Measurements from ENCODE around the gene RARB. TPM values are rescaled to one million over a fixed set of nuclear protein-coding genes. Genes with fewer than 3 reads are reported as not detected.

RARB gene
- total and polyA plus RNA-seq, 9 of the 15 experiments (the other 6 are each of a cell fraction or from before 2014, with no cell fraction given): 0.15 to 1.3 (median 0.27) TPM

DNA sequence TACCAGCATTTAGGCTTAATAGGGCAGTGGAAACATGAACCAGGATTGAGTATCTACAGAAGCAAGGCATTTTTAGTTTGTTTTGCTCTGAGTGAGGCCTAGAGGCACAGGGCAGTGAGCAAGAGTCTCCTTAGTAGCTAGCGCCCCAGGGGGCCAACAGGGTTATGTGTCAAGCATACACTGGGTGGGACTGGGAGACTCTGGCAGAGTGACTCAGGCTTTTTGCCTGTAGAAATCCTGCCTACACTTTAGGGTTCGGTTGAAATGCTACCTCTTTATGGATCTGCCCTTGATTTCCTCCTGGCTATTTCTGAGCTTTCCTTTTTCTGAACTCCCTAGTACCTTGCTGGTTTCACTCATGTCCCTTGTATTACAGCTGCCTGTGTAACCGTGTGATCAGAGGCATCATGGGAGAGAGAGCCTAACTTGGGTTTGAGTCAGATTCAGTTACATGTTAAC, 164.5 kb downstream of the RARB start (continued):
- no peak for TF ChIP-seq E2F6 (IDR thresholded peaks at IDR 0.05; ENCODE audit: borderline replicate concordance in 1 of 2, extremely low read depth in 1 of 2, insufficient read depth in 1 of 2, insufficient read length in 1 of 2, low read depth in 1 of 2, low read length in 1 of 2, poor library complexity in 1 of 2, severe bottlenecking in 1 of 2)
- TF ChIP-seq PRMT5 (CRISPR knock-in tag; IDR thresholded peaks at IDR 0.05): no peak
- no peak for TF ChIP-seq SOX6 (IDR thresholded peaks at IDR 0.05)
- no peak for TF ChIP-seq BHLHE40 (IDR thresholded peaks at IDR 0.05; ENCODE audit: low read length)
- TF ChIP-seq, protein P1, sequence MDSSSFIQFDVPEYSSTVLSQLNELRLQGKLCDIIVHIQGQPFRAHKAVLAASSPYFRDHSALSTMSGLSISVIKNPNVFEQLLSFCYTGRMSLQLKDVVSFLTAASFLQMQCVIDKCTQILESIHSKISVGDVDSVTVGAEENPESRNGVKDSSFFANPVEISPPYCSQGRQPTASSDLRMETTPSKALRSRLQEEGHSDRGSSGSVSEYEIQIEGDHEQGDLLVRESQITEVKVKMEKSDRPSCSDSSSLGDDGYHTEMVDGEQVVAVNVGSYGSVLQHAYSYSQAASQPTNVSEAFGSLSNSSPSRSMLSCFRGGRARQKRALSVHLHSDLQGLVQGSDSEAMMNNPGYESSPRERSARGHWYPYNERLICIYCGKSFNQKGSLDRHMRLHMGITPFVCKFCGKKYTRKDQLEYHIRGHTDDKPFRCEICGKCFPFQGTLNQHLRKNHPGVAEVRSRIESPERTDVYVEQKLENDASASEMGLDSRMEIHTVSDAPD (CRISPR knock-in tag; IDR thresholded peaks at IDR 0.05): no peak
- TF ChIP-seq, protein P2, sequence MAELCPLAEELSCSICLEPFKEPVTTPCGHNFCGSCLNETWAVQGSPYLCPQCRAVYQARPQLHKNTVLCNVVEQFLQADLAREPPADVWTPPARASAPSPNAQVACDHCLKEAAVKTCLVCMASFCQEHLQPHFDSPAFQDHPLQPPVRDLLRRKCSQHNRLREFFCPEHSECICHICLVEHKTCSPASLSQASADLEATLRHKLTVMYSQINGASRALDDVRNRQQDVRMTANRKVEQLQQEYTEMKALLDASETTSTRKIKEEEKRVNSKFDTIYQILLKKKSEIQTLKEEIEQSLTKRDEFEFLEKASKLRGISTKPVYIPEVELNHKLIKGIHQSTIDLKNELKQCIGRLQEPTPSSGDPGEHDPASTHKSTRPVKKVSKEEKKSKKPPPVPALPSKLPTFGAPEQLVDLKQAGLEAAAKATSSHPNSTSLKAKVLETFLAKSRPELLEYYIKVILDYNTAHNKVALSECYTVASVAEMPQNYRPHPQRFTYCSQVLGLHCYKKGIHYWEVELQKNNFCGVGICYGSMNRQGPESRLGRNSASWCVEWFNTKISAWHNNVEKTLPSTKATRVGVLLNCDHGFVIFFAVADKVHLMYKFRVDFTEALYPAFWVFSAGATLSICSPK (IDR thresholded peaks at IDR 0.05; ENCODE audit: borderline replicate concordance): no peak
- TF ChIP-seq, protein P3, sequence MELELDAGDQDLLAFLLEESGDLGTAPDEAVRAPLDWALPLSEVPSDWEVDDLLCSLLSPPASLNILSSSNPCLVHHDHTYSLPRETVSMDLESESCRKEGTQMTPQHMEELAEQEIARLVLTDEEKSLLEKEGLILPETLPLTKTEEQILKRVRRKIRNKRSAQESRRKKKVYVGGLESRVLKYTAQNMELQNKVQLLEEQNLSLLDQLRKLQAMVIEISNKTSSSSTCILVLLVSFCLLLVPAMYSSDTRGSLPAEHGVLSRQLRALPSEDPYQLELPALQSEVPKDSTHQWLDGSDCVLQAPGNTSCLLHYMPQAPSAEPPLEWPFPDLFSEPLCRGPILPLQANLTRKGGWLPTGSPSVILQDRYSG (tag; conservative IDR thresholded peaks at IDR 0.05; ENCODE audit: low read depth): no peak
- peak; percentile 43; the same call in 1 of the 2 replicates for TF ChIP-seq JUND (IDR thresholded peaks at IDR 0.05; ENCODE audit: borderline replicate concordance, low read depth, low read length)
- peak; percentile 64; the same call in 2 of the 3 replicates for TF ChIP-seq JUND (tag; IDR thresholded peaks at IDR 0.05; ENCODE audit: borderline replicate concordance, low read depth, low read length)
- TF ChIP-seq FOXA1 (IDR thresholded peaks at IDR 0.05; ENCODE audit: borderline replicate concordance): no peak
- TF ChIP-seq ZNF274 (IDR thresholded peaks at IDR 0.05; ENCODE audit: borderline replicate concordance, low read depth, low read length): no peak
- no peak for TF ChIP-seq HNRNPLL (IDR thresholded peaks at IDR 0.05; ENCODE audit: low read depth, low read length, poor library complexity, severe bottlenecking)
- no peak for TF ChIP-seq ZNF3 (CRISPR knock-in tag; IDR thresholded peaks at IDR 0.05)
- no peak for TF ChIP-seq ZNF41 (CRISPR knock-in tag; conservative IDR thresholded peaks at IDR 0.05)
- TF ChIP-seq ARNT (IDR thresholded peaks at IDR 0.05): 0 out of 4 replicates have a peak, but pooled peaks of 1 of the 2 experiments have one; percentile 34
- 0 out of 2 replicates have a peak, but pooled peaks have one; percentile 40 for TF ChIP-seq SUPT5H (IDR thresholded peaks at IDR 0.05)
- TF ChIP-seq PML (IDR thresholded peaks at IDR 0.05; ENCODE audit: low read length): 0 out of 2 replicates have a peak, but pooled peaks have one; percentile 77
- no peak for TF ChIP-seq NCOA1 (IDR thresholded peaks at IDR 0.05; ENCODE audit: low read depth)
- TF ChIP-seq NBN (IDR thresholded peaks at IDR 0.05; ENCODE audit: low read depth): no peak
- no peak for TF ChIP-seq SMARCA5 (IDR thresholded peaks at IDR 0.05)
- TF ChIP-seq HNRNPH1 (optimal IDR thresholded peaks at IDR 0.05; ENCODE audit: low read depth, low read length): no peak
- no peak for TF ChIP-seq KLF10 (CRISPR knock-in tag; IDR thresholded peaks at IDR 0.05)
- TF ChIP-seq ZNF395 (CRISPR knock-in tag; IDR thresholded peaks at IDR 0.05): no peak
- peak; percentile 47; the same call in 1 of the 2 replicates for TF ChIP-seq SMARCE1 (IDR thresholded peaks at IDR 0.05)

Measured in K562 (cell line).